Psoas muscle (tissue), 8 donors: ENCODE results near the gene CUBN. TPM values are rescaled to one million over a fixed set of nuclear protein-coding genes. Genes with fewer than 3 reads are reported as not detected.

Experiments used
- ATAC-seq, 4 donors: fragments of 200-7000 bp; cut with Tn5 transposase; one replicate each; pipeline ENCODE4 v1.9.1; 2020; ENCODE audit warnings: moderate library complexity in 3 of 4, mild to moderate bottlenecking in 2 of 4
- DNase-seq, 2 donors: peaks; one replicate each; pipeline ENCODE4 v3.0.0-alpha.2; 2020
- H3K27ac ChIP-seq: fragments of 200-600 bp; one replicate; pipeline ENCODE4 v1.8.0; 2022
- H3K27me3 ChIP-seq, 3 donors: fragments of 200-600 bp in 1 of 3; one replicate each; pipeline versions ENCODE4 v1.6.1 to v1.8.0; 2013 to 2022; ENCODE audit warnings: low read length in 2 of 3, mild to moderate bottlenecking in 2 of 3, moderate library complexity in 1 of 3; ENCODE audit not compliant: insufficient read depth in 3 of 3
- H3K36me3 ChIP-seq, 2 donors: fragments of 200-600 bp in 1 of 2; one replicate each; pipeline versions ENCODE4 v1.6.1 to v1.8.0; 2013 to 2022; ENCODE audit warnings: low read depth in 1 of 2, mild to moderate bottlenecking in 1 of 2, moderate library complexity in 1 of 2; ENCODE audit not compliant: insufficient read depth in 1 of 2
- H3K4me1 ChIP-seq: fragments of 200-600 bp; one replicate; pipeline ENCODE4 v1.8.0; 2022
- H3K4me3 ChIP-seq: fragments of 200-600 bp; one replicate; pipeline ENCODE4 v1.8.0; 2022; ENCODE audit warnings: mild to moderate bottlenecking
- H3K9me3 ChIP-seq: fragments of 200-600 bp; one replicate; pipeline ENCODE4 v1.8.0; 2022
- CTCF ChIP-seq: fragments of 200-600 bp; IDR thresholded peaks from one replicate; pipeline ENCODE4 v1.8.0; 2022; ENCODE audit warnings: antibody characterized with exemption
- WGBS, 3 donors: extraction: QIAGEN DNeasy Blood & Tissue Kit; methylation state at CpG; one replicate each; pipeline versions ENCODE4 v1.1.6 to v1.1.7; 2013; 5-methylcytosine and 5-hydroxymethylcytosine counted together
- intact Hi-C, 2 donors: fragments of 100-400 bp; cut with DNase I; formaldehyde crosslinking; loops; one replicate each; pipeline versions ENCODE4 v1.11.0 to v1.14.2; 2022
- polyA plus RNA-seq, 3 donors: library from polyadenylated mRNA; stranded (reverse); fragments of 200-250 nt; gene quantifications; one replicate each; pipeline ENCODE4 v1.2.3, GENCODE V29; 2013
- total RNA-seq, 4 donors: library from RNA; stranded (reverse); fragmentation: NEBNext Ultra II Directional in 2 of 4; extraction: Animal tissue kit (Norgen Biotek cat#: 25700) in 2 of 4; gene quantifications; one replicate each; pipeline versions ENCODE4 v1.2.1 to v1.2.4, GENCODE V29; 2021 to 2023
- donor health status: healthy with polysubstance abuse.
- donor health status: DM: no; HTN: no; CAD: no; lungs with moderate emphysema.
- donor health status: Bipolar disorder and iron deficiency.
- donor health status: healthy.
- donor health status: DM: yes; HTN: yes; CAD: no.
- donor health status: DM: no; HTN: no; CAD: no.
- donor health status: DM: no; HTN: no; CAD: no.
- donor health status: DM: yes; HTN: yes; CAD: no.

Gene CUBN
- total and polyA plus RNA-seq, 7 donors: 0.07 to 1.1 (median 0.22) TPM

- no peak for TF ChIP-seq CTCF
- no peaks in the 10 kb centered on the region for H3K27me3 ChIP-seq
- DNase-seq (no peak), ATAC-seq (no peak)
- no peaks in the 10 kb centered on the region for H3K4me1 ChIP-seq
- intact Hi-C loops: no loop called here
- H3K9me3 ChIP-seq: no peaks in the 10 kb centered on the region
- H3K27ac ChIP-seq: no peak overlapping the region
- no peaks in the 10 kb centered on the region for H3K36me3 ChIP-seq
- WGBS, 3 donors: 17 to 30% (median 21%) methylated on average over 1 of the region's 1 CpG
- no peak overlapping the region for H3K4me3 ChIP-seq
These were observed 234.8 kb downstream of the CUBN start for GRCh38 chr10:16894821-16895220.

GRCh38 chr10:16893664-16894063 is 235.9 kb downstream of the CUBN start:
- DNase-seq (no peak), ATAC-seq (no peak)
- H3K36me3 ChIP-seq: no peaks in the 10 kb centered on the region
- no peaks in the 10 kb centered on the region for H3K9me3 ChIP-seq
- intact Hi-C loops: no loop called here
- no peak overlapping the region for H3K4me3 ChIP-seq
- no peak overlapping the region for H3K27ac ChIP-seq
- H3K27me3 ChIP-seq: no peaks in the 10 kb centered on the region
- TF ChIP-seq CTCF: no peak
- no peaks in the 10 kb centered on the region for H3K4me1 ChIP-seq
- 59 to 69% (median 63%) methylated on average over 5 of the region's 5 CpGs for WGBS, 3 donors

GRCh38 chr10:16891375-16892313 is 238.0 kb downstream of the CUBN start:
- ATAC-seq (peak in 3 of 4 donors; percentile 44 to 85 (median 68)), DNase-seq (peak; percentile 48 to 82)
- intact Hi-C loops: no loop called here
- H3K27me3 ChIP-seq: no peaks in the 10 kb centered on the region
- H3K9me3 ChIP-seq: no peaks in the 10 kb centered on the region
- 27 to 39% (median 30%) methylated on average over 12 of the region's 12 CpGs for WGBS, 3 donors
- H3K27ac ChIP-seq: no peak overlapping the region
- peak; percentile 27 for TF ChIP-seq CTCF
- no peaks in the 10 kb centered on the region for H3K36me3 ChIP-seq
- H3K4me1 ChIP-seq: no peaks in the 10 kb centered on the region
- H3K4me3 ChIP-seq: no peak overlapping the region

- no peak for DNase-seq
- no peak for ATAC-seq
- Histone ChIP-seq H3K9me3 (no peaks in the 10 kb centered on the region), H3K4me1 (no peaks in the 10 kb centered on the region), H3K27ac (no peak overlapping the region), H3K36me3 (no peaks in the 10 kb centered on the region), H3K4me3 (no peak overlapping the region), H3K27me3 (no peaks in the 10 kb centered on the region)
- 62 to 74% (median 65%) methylated on average over 6 of the region's 6 CpGs for WGBS, 3 donors
- intact Hi-C loops: no loop called here
- no peak for TF ChIP-seq CTCF
These were observed 238.9 kb downstream of the CUBN start for GRCh38 chr10:16890691-16891090.
